Stimulated activated naive CD4-positive, alpha-beta T cell treated with Interleukin-2 at 50 U/mL for 16 hours (primary cell): Measurements from ENCODE around the gene ANKEF1.

Experiments
- DNase-seq: peaks from one replicate; lab custom pipeline; 2025; lab: John Stamatoyannopoulos, UW

ANKEF1 gene

GRCh38 chr20:10089871-10090587 is 55.2 kb downstream of the ANKEF1 start:
- no peak for DNase-seq

- DNase-seq: no peak
Measured at GRCh38 chr20:10090588-10091166, 55.9 kb downstream of the ANKEF1 start.

GRCh38 chr20:10093087-10093591 is 58.4 kb downstream of the ANKEF1 start:
- DNase-seq: no peak

GRCh38 chr20:10094566-10095173 is 59.9 kb downstream of the ANKEF1 start:
- DNase-seq: no peak

GRCh38 chr20:10096790-10097189 is 62.0 kb downstream of the ANKEF1 start:
- no peak for DNase-seq

GRCh38 chr20:10105046-10105445 is 70.3 kb downstream of the ANKEF1 start:
- DNase-seq: no peak
